MCF 10A (cell line): Measurements from ENCODE around the gene ASXL3. TPM values are rescaled to one million over a fixed set of nuclear protein-coding genes. Genes with fewer than 3 reads are reported as not detected.

Experiments used
- BruUV-seq: library from RNA; stranded (reverse); fragments of 400-500 nt; replicated peaks from 2 replicates; lab custom pipeline; 2021; lab: Mats Ljungman, UMichigan
- CTCF ChIA-PET: fragments of 300-600 bp; sonication (Branson Sonifier 250); formaldehyde crosslinking; extraction: SDS; loops from one replicate; lab custom pipeline; 2021; ENCODE audit warnings: antibody characterized with exemption, inconsistent platforms; lab: Yijun Ruan, JAX
- POLR2A ChIA-PET: fragments of 300-600, 350-650 bp; sonication (Branson Sonifier 250); formaldehyde crosslinking; extraction: SDS; loops from one replicate; lab custom pipeline; 2020; ENCODE audit warnings: antibody characterized with exemption, inconsistent platforms; lab: Yijun Ruan, JAX
- DNase-seq: peaks from one replicate; pipeline ENCODE4 v3.0.0-alpha.2; 2018; ENCODE audit not compliant: unreplicated experiment
- H3K27ac Mint-ChIP-seq: one replicate; pipeline ENCODE4 v1.8.0; 2022; ENCODE audit warnings: mild to moderate bottlenecking, low read depth, mixed read lengths; ENCODE audit not compliant: unreplicated experiment
- H3K27me3 Mint-ChIP-seq: one replicate; pipeline ENCODE4 v1.8.0; 2022; ENCODE audit warnings: mixed read lengths; ENCODE audit not compliant: insufficient read depth, unreplicated experiment
- H3K36me3 Mint-ChIP-seq: one replicate; pipeline ENCODE4 v1.8.0; 2022; ENCODE audit warnings: mild to moderate bottlenecking, moderate library complexity, mixed read lengths; ENCODE audit not compliant: insufficient read depth, unreplicated experiment
- H3K4me1 Mint-ChIP-seq: one replicate; pipeline ENCODE4 v1.8.0; 2022; ENCODE audit warnings: mixed read lengths; ENCODE audit not compliant: insufficient read depth, unreplicated experiment
- H3K4me3 Mint-ChIP-seq: one replicate; pipeline ENCODE4 v1.8.0; 2022; ENCODE audit warnings: mild to moderate bottlenecking, moderate library complexity, mixed read lengths; ENCODE audit not compliant: unreplicated experiment
- H3K9me3 Mint-ChIP-seq: one replicate; pipeline ENCODE4 v1.8.0; 2022; ENCODE audit warnings: mixed read lengths; ENCODE audit not compliant: unreplicated experiment
- intact Hi-C: fragments of 100-400 bp; cut with micrococcal nuclease; formaldehyde crosslinking; loops from 2 replicates; pipeline ENCODE4 v1.14.1; 2022
- total RNA-seq: library from RNA; stranded (reverse); gene quantifications from 2 replicates; pipeline ENCODE4 v1.2.3, GENCODE V29; 2022
- TF ChIP-seq, protein P1 (sequence below): fragments of 200-600 bp; IDR thresholded peaks from one replicate; pipeline ENCODE4 v1.8.0; 2022; ENCODE audit warnings: antibody characterized with exemption, mild to moderate bottlenecking; ENCODE audit not compliant: unreplicated experiment

The ASXL3 gene
- total RNA-seq, 1 experiment from 2014 or later = not detected

DNA sequence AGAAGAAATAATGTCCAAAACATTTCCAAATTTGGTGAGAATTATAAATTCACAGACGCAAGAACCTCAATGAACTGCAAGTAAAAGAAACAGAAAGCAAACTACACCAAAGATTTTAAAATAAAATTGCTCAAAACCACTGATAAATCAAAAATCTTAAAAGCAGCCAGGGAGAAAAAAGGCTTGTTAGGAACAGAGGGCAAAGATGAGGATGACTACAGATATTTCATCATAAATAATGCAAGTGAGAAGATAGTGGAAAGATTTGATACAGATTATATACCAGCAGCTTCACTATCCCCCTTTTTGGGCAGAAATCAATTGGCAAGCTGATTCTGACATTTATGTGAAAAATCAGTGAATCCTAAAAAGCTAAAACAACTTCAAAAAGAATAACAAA, 10.3 kb upstream of the ASXL3 start:
- intact Hi-C loops = no loop called here
- H3K4me3 Mint-ChIP-seq = no peak overlapping the region
- DNase-seq = no peak
- peaks cover 11% of the 10 kb centered on the region for H3K9me3 Mint-ChIP-seq
- POLR2A ChIA-PET = no interaction called here
- no peaks in the 10 kb centered on the region for H3K27me3 Mint-ChIP-seq
- CTCF ChIA-PET = no interaction called here
- TF ChIP-seq, protein P1, sequence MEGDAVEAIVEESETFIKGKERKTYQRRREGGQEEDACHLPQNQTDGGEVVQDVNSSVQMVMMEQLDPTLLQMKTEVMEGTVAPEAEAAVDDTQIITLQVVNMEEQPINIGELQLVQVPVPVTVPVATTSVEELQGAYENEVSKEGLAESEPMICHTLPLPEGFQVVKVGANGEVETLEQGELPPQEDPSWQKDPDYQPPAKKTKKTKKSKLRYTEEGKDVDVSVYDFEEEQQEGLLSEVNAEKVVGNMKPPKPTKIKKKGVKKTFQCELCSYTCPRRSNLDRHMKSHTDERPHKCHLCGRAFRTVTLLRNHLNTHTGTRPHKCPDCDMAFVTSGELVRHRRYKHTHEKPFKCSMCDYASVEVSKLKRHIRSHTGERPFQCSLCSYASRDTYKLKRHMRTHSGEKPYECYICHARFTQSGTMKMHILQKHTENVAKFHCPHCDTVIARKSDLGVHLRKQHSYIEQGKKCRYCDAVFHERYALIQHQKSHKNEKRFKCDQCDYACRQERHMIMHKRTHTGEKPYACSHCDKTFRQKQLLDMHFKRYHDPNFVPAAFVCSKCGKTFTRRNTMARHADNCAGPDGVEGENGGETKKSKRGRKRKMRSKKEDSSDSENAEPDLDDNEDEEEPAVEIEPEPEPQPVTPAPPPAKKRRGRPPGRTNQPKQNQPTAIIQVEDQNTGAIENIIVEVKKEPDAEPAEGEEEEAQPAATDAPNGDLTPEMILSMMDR = no peak
- H3K36me3 Mint-ChIP-seq = no peaks in the 10 kb centered on the region
- BruUV-seq = no TSS peak
- H3K27ac Mint-ChIP-seq = no peak overlapping the region
- no peaks in the 10 kb centered on the region for H3K4me1 Mint-ChIP-seq

DNA sequence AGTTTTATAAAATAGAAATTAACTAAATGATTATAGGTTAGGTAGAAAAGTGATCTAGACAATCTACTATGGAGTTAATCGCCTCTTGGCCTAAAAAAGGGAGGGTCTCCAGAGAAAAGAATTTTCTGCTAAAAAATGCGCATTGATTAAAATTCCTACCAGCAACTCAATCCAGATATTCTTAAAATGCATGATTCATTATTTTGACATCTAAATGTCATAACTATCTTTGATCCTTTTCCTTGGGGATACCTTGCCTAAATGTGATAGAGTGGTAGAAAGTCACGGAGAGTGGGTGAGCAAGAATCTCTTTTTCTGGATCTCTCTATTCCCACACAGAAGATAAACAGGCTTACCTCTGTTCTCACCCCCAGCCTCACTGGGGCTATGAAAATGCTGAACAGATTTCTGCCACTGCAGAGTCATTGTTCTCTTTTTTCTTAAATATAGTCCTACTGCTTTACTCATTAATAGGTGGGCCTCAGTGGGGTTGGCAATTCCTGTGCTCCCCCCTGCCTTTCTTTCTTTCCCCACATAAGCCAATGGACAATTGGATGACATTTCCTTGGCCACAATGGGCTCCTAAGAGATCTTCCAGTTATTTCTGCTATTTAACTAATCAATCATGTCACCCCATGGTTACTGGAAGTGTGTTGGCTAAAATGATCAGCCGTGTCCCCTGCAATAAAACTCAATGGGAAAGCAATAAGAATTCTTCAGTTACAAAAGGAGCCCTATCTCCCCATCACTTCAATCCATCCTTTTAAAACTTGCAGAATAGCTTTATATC, 5.8 kb upstream of the ASXL3 start:
- Mint-ChIP-seq H3K4me3 (no peak overlapping the region), H3K36me3 (no peaks in the 10 kb centered on the region), H3K27ac (no peak overlapping the region), H3K27me3 (peaks cover 24% of the 10 kb centered on the region), H3K9me3 (peaks cover 7% of the 10 kb centered on the region), H3K4me1 (no peaks in the 10 kb centered on the region)
- ChIA-PET POLR2A (no interaction called here), CTCF (no interaction called here)
- intact Hi-C loops = no loop called here
- no TSS peak for BruUV-seq
- TF ChIP-seq, protein P1 = no peak
- no peak for DNase-seq

DNA sequence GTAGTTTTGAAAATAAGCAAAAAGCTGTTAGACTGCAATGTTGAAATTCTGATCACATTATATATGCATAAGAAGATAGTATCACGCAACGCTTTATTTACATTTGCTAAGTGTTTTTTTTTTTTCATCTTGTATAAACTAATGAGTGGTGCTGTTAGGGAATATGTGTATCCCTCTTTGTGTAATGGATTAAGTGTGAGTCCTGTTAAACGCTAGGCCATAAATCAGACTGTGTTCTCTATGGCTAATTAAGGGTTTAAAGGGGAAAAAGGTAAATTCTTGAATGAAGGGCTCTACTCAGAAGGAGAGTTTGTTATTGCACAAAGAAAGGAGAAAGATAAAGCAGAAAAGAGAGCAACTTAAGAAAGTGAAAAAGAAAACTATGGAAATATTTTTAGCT, 4.8 kb upstream of the ASXL3 start:
- Mint-ChIP-seq H3K36me3 (no peaks in the 10 kb centered on the region), H3K9me3 (no peaks in the 10 kb centered on the region), H3K4me1 (no peaks in the 10 kb centered on the region), H3K27me3 (peaks cover 33% of the 10 kb centered on the region), H3K4me3 (no peak overlapping the region), H3K27ac (no peak overlapping the region)
- intact Hi-C loops = no loop called here
- POLR2A ChIA-PET = interaction anchor here (0.6 kb wide), 1 partner anchor 29 kb away, joined by 3 read pairs; no protein-coding TSS in a partner anchor
- TF ChIP-seq, protein P1 = no peak
- CTCF ChIA-PET = interaction anchor here (0.6 kb wide), 1 partner anchor 74 kb away, joined by 3 read pairs; no protein-coding TSS in a partner anchor
- no TSS peak for BruUV-seq
- DNase-seq = no peak

DNA sequence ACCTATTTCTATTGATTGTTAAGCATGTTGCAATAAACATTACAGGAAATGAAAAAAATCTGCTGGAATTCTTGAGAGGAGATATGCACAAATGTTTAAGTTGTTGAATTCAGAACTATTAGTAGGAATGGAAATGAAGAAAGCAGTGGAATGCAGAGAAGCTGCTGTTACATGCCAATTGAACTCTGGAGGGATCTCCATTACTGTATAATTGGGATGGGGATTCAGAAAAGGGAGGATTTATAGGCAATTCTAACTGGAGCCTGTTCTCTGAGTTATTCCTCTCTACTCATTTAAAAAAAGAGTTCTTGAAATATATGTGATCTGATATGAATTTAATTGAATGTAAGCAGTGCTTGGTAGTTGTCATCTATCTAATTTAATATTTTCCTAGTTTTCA, 2.6 kb upstream of the ASXL3 start:
- intact Hi-C loops = no loop called here
- no TSS peak for BruUV-seq
- peaks cover 33% of the 10 kb centered on the region for H3K27me3 Mint-ChIP-seq

More for the DNA sequence above, 2.6 kb upstream of the ASXL3 start:
- no peak overlapping the region for H3K4me3 Mint-ChIP-seq
- H3K36me3 Mint-ChIP-seq = no peaks in the 10 kb centered on the region
- DNase-seq = no peak
- TF ChIP-seq, protein P1 = no peak
- H3K4me1 Mint-ChIP-seq = no peaks in the 10 kb centered on the region
- POLR2A ChIA-PET = no interaction called here
- no peaks in the 10 kb centered on the region for H3K9me3 Mint-ChIP-seq
- CTCF ChIA-PET = no interaction called here
- no peak overlapping the region for H3K27ac Mint-ChIP-seq
